ENCODE measurements around the gene MRGPRE.

The MRGPRE gene

DNA sequence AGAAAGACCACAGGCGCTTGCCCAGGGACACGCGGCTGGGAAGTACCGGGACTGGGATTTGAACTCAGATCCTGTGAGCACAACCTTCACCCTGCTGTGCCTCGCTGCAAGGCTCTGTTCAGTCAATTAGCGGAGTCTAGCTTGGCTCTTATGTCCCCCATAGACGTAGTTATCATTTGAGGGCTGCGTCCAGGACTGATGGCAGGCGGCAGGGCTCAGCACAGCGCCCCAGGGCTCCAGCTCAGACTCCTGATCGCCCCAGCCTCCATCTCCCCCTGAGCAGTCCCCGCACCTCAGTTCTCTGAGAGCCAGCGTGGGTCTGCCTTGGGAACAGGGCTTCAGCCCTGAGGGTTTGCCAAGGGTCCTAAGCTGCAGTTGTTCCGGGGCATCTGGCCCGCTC is 33.4 kb downstream of the MRGPRE start:
- in situ Hi-C loops (cut with HindIII; ENCODE audit: low sequenced_read_pairs): no loop called here

DNA sequence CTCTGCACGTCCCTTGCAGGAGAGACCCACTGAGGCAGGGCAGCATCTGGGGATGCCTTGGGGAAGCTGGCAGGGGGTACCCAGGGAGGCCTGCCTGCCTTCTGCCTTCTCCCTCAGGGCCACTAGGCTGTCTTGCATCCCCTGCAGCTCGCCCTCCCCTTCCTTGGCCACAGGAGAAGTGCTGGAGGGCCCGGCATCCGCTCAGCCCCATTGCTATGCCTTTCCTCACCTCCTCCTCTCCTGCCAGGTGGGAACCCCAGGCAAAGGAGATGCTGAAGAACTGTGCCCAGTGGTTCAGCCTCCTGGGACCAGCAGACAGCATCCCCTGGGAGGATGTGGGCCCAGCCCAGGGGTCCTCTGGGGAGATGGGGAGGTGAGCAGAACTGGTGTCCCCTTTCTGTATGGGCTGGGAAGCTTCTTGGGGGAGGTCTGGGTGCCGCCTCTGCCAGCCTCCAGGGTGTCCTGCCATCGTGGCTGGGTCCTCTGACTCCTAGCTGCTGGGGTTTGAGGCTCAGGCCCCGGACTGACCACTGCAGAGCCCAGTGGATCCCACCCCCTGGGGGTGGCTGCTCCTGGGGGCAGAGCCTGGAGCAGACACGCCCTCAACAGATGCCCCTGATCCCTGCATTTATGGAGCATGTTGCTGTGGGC is 34.2 kb downstream of the MRGPRE start:
- in situ Hi-C loops (cut with HindIII; ENCODE audit: low sequenced_read_pairs): no loop called here

DNA sequence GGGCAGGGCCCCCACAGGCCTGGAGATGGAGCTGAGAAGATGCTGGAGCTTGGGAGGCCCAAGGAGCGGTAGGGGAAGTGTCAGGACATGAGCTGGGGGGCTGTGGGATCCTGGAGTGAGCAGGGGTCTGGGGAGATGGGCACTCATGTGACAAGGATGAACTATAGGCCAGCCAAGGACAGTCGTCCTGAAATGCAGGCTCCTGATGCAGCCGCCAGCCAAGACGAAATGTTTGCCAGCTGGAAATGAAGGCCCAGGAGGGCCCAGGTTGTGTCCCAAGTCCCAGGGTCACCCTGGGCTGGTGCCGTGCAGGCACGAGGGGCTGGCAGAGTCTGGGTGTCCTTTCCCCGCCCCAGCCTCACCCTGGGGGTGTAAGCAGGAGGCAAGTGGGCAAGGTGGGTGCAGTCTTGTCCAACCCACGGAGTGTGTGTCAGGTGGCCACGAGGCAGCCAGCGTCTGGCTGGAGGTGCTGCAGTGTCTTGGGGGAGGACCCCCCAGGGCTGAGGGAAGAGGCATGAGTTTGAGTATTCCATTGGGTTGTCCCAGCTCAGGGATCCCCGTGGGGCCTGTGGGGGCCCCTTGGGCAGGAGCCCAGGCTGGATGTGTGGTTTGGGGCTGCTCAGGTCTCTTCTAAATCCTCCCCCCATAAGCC is 35.0 kb downstream of the MRGPRE start:
- in situ Hi-C loops (cut with HindIII; ENCODE audit: low sequenced_read_pairs): no loop called here

DNA sequence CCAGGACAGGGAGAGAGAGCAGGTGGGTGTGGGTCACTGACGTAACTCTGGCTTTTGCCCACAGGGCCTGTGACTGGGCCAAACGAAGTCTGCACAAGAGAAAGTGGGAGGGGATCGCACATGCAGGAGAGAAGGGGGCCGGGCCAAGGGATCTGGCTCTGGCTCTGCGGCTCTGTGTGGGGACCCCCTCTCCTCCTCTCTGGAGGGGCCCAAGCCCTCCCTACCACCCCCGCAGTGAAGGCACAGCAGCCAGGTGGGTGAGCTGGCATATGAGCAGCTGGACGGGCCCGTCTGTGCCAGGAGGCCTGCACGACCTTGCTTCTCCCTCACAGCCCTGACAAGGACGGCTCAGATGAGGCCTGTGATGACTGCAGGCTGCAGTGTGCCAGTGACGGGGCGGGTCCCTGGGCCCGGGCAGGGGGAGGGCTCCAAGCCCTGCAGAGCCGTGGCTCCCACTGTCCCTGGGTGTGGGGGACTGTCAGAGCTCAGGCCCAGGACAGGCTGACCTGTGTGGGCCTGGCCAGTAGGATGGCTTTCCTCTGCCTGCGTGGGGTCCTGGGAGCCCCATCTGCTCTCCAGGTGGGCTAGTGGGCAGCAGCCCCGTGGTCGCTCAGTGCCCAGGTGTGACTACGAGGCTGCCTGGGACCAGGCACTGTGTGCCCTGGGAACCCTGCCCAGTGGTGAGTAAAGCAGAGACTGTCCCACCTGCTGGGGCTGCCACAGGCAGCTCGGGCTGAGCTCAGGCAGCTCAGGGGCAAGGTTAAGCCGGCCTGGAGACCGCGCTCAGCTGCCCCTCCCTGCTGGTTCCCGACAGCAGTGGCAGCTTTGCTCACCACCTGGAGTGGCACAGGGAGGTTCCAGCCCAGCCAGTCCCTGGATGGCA is 35.8 kb downstream of the MRGPRE start:
- in situ Hi-C loops (cut with HindIII; ENCODE audit: low sequenced_read_pairs): no loop called here

DNA sequence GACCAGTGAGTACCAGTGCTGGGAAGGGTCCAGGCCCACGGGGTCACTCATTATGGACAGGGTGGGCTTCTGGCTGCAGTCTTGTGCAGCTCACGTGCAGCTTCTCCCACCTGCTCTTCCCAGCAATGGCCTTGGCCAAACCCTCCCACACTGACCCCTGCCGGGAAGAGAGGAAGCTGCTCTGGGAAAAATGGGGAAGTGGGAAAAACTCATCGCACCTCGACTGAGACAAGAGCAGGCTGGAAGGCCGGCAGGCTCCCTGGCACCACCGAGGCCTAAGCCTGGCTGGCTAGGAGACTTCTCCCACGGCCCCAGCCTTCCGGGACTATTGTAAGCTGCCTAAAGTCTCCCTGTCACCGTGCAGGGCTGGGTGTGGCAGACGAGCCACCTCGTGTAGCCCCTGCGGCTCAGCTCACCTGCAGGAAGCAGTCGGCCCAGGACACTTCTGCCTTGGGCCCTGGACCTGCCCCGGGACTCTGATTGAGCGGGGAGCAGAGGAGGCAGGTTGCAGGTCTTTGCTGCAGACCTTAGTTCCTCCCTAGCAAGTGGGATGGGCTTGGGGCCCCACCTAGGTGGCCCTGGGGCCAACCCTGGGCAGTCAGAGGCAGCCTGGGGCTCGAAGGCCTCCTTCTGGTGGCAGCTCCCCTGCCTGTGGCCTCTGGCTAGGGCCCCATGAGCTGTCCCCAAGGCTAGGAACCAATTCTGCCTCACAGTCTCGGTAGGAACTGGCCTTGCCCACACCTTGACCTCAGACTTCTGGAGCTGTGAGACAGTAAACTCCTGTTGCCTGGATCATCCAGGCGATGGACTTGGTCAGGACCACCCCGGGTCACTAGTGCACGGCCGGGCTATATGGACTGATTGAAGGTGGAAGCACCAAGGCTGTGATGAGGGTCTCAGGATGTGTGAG is 36.7 kb downstream of the MRGPRE start:
- in situ Hi-C loops (cut with HindIII; ENCODE audit: low sequenced_read_pairs): no loop called here

DNA sequence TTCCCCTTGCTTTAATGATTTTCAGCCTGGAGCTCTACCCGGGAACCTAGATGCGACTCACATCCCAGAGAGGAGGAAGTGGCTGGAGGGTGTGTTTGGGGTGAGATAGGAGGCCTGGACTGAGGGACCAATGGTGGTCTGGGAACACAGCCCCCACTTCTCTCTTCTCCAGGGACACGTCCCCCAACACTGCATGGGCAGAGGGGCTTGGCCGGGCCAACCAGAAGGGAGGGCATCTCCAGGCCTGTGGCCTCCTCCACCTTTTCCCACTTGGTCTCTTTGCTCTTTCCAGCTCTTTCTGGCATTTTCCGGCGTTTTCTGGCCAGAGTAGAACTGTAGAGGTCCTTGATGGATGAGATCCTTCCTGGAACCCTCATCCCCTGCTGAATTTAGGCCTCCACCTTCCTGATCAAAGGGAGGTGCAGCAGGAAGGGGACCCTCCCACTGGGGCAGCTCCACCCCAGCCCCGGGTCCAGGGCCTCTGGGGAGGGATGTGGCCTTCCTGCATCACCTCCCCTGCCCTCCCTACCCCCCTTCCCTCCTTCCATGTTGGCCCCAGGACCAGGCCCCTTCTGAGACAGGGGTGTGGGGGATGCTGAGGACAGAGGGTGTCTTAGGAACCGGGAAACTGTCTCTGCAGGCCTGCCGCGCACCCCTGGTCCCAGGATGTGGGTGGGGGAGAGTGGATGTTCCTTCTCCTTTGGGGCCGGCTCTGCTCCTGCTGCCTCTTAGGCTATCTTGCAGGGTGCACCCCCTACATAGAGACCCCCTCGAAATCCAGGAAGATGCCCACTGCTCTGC is 38.0 kb downstream of the MRGPRE start:
- in situ Hi-C loops (cut with HindIII; ENCODE audit: low sequenced_read_pairs): no loop called here

DNA sequence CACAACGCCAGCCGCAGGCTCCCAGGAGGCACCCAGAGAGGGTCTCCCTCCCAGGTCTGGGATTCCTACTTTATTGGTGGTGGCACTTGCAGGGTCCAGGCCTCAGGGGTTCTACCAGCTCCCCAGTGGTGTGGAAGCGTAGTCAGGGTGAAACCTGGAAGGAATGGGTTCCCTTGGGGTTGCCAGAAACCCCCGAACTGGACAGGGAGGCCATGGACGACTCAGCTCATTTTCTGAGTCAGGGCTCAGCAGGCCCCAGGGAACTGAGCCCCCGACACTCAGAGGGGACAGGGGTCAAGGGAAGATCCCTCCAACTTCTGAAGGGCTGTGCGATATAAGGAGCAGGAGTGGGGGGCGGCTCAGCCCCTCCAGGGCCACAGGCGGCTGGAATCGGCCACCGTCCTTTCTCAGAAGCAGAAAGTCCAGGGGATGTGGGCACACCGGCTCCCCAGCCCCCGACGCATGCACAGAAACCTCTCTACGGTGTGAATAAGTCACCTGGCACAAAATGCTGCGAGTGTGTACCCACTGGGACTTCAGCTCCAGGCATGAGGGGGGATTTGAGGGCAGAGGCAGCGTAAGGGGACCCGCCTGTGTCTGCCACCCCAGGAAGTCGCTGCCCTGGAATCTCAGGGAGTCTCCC is 38.7 kb downstream of the MRGPRE start:
- in situ Hi-C loops (cut with HindIII; ENCODE audit: low sequenced_read_pairs): no loop called here

DNA sequence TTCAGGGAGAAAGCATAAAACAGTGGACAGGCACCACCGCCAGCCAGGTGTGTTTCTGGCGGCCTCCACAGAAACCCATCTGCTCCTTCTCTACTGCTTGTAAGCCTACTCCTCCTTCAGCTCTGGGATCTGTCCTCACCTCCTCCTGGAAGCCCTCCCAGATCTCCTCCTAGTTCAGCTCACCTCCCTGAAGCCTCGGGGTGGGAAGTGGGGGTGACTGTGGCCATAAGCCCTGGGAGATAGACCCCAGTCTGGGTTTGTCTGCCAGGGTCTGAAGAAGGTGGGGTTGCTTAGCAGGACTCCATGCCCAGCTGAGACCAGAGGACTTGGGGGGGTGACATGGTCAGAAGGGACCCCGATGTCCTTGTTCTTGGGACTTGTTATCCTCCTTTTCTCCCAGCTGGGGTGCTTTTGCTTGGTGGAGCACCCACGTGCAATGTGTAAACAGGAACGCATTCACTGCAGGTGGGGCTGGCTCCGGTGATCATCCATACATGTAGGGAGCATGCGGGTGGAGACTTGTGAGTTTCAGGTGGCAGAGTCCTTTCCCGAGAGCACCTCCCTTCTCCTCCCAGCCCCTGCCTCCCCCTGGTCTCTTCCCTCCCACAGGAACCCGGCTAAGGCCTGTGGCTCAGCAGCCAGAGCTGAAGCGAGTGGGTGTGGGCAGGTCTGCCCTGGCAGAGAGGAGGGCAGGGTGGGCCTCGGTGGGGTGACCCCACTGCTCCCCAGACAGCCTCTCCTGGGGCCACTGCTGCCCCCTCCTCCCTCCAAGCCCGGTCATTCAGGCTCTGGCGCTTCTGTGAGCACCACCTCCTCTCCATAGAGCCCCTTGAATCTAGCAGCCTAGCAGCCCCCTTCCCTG is 39.5 kb downstream of the MRGPRE start:
- in situ Hi-C loops (cut with HindIII; ENCODE audit: low sequenced_read_pairs): no loop called here

DNA sequence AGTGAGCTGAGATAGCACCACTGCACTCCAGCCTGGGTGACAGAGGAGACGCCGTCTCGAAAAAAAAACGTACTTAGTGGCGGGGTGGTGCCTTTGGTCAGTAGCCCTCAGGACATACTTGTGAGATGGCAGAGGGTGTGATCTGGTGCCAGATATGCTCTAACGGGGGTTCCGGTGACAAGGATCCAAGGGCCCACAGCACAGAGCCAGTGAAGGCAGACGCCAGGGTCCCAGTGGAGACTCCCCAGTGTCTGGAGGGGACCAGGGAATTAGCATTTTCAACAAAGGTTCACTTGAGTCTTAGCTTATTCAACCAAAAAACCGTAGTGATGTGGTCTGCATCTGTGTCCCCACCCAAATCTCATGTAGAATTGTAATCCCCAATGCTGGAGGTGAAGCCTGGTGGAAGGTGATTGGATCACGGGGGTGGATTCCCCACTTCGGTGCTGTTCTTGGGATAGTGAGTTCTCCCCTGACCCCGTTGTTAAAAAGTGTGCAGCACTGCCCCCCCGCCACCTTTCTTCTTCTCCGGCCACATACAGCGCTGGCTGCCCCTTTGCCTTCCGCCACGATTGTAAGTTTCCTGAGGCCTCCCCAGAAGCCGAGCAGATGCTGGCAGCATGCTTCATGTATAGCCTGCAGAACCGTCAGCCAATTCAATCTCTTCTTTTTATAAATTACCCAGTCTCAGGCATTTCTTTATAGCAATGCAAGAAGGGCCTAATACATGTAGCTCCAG is 40.5 kb downstream of the MRGPRE start:
- in situ Hi-C loops (cut with HindIII; ENCODE audit: low sequenced_read_pairs): no loop called here

DNA sequence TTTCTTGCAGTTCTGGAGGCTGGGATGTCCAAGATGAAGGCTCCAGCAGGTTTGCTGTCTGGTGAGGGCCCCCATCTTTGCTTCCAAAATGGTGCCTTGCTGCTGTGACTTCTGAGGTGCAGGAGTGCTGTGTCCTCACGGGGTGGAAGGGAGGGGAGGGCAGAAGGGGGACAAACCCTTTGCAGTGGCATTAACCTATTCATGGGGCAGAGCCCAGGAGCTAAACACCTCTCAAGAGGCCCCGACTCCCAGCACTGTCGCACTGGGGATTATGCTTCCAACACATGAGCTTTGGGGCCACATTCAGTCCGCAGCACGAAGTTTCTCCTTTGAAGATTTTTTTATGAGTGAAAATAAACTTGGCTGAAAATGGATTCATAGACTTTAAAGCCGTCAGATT is 41.6 kb downstream of the MRGPRE start:
- in situ Hi-C loops (cut with HindIII; ENCODE audit: low sequenced_read_pairs): no loop called here

DNA sequence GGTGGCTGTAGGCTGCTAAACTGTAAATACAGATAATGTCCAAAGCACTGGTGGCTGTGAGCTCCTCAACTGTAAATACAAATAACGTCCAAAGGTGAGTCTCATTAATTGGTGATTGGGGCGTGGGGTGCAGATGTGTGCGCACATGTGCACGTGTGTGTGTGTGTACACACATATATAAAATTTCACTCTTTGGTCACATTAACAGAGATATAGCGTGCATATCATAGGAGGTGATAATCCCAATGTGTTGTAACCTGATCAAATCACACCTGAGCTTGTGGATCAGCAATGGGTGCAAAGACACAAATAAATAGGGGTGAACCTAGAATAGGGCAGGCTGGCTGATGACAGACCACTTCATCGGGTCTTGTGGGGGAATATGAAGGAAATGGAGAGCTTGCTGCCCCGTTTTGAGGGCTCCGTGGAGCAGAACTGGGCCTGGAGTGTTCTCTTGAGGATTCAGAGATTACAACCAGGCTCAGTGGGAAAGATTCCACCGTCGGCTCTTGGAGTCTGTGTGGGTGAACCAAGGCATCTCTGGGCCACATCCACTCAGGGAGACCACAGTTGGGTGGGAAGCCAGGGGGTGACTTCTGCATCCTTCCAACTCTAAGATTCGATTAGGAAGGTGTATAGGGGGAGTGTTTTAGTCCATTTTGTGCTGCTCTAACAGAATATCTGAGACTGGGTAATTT is 42.2 kb downstream of the MRGPRE start:
- in situ Hi-C loops (cut with HindIII; ENCODE audit: low sequenced_read_pairs): no loop called here

DNA sequence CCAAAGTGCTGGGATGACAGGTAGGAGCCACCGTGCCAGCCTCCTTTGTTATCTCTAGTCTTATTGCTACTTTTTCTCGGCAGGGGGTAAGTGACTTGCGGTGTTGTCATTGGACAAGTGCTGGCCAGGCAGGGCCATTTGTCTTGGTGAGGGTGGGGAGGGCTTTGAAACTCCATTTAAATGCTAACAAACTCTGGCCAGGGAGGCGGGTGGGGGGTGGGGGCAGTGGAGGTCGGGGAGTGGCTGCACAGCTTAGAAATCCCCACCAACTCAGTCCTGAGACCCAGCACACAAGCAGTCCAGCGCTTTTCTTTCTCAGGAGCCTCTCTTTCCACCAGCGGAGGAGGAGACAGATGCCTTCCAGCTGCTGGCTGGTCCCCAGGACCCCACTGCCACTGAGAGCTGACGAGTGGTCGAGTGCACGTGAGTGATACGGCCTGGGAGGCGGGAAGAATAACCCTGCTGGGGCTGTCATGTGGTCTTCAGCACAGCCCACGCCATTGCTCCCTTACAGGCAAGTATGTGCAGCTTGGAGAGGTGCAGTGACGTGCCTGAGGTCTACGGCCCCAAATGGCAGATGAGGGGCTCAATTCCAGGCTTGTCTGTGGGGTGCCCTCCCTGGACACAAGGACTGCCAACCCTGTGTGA is 42.9 kb downstream of the MRGPRE start:
- in situ Hi-C loops (cut with HindIII; ENCODE audit: low sequenced_read_pairs): no loop called here

DNA sequence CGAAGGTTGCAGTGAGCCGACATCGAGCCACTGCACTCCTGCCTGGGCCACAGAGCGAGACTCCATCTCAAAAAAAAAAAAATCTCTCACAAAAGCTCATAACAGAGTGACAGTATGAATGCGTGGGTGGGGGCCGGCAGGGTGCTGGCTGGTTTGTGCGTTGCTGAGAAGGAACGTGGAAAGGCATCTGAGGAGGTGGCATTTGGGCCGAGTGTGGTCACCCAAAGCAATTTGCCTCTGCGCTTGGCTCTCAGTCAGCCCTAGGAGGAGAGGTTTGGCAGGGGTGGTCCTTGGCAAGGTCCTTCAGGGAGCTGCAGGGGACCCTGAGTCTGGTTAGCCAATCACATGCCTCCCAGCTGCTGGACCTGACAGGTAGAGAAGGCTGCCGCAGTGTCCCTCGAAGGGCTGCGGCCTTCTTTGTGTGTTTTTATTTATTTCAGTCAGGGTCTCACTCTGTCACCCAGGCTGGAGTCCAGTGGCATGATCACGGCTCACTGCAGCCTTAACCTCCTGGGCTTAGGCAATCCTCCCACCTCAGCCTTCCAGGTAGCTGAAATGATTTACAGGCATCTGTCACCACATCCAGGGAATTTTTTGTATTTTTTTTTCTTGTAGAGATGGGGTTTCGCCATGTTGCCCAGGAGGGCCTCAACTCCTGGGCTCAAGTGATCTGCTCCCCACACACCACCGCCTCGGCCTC is 43.6 kb downstream of the MRGPRE start:
- in situ Hi-C loops (cut with HindIII; ENCODE audit: low sequenced_read_pairs): no loop called here

DNA sequence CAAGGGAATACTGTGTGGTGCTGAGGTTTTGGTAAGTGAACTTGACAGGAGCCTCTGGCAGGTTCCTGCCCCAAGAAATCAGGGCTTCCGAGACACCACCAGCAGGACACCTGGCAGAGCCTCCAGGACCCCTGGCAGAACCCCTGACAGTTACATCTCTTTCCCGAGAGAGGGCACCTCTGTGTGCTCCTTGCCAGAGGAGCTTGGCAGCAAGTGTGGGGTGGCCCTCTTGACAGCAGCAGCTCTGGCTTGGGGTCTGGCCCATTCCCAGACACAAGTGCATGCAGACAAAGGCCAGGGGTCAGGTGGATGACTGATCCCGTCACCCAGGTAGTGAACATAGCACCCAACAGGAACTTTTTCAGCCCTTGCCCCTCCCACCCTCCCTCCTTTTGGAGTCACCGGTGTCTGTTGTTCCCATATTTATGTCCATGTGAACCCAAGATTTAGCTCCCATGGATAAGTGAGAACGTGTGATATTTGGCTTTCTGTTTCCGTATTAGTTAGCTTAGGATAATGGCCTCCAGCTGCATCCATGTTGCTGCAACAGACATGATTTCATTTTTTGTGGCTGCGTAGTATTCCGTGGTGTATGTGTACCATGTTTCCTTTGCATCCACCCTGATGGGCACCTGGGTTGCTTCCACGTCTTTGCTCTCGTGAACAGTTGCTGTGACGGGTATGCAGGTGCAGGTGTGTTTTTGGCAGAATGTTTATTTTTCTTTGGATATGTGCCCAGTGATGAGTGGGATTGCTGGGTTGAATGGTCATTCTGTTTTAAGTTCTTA is 45.9 kb downstream of the MRGPRE start:
- in situ Hi-C loops (cut with HindIII; ENCODE audit: low sequenced_read_pairs): no loop called here

DNA sequence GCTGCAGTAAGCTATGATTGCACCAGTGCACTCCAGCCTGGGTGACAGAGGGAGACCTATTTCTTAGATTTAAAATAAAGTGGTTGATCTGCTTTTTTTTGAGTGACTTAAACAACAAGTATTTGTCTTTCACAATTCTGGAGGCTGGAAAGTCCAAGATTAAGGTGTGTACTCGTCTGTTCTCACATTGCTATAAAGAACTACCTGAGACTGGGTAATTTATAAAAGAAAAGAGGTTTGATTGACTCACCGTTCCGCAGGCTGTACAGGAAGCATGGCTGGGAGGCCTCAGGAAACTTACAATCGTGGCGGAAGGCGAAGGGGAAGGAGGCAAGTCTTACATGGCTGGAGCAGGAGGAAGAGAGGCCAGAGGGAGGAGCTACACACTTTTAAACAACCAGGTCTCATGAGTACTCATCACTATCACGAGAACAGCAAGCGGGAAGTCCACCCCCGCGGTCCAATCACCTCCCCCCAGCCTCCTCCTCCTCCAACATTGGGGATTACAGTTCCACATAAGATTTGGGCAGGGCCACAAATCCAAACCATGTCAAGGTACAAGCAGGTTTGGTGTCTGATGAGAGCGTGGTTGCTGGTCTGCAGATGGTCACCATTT is 47.4 kb downstream of the MRGPRE start:
- in situ Hi-C loops (cut with HindIII; ENCODE audit: low sequenced_read_pairs): no loop called here

Measured in endothelial cell of hepatic sinusoid (primary cell).